Upper lobe of left lung (tissue), 6 donors: ENCODE measurements around the gene FUT9. TPM values are rescaled to one million over a fixed set of nuclear protein-coding genes. Genes with fewer than 3 reads are reported as not detected.

Experiments used
- ATAC-seq, 2 donors: fragments of 200-7000 bp; cut with Tn5 transposase; one replicate each; pipeline ENCODE4 v1.9.1; 2022; ENCODE audit warnings: mild to moderate bottlenecking in 2 of 2, moderate library complexity in 2 of 2; ENCODE audit not compliant: low FRiP score in 2 of 2
- DNase-seq, 2 donors: peaks; one replicate each; pipeline ENCODE4 v3.0.0-alpha.2; 2019 to 2020
- H3K27ac ChIP-seq, 4 donors: fragments of 200-600 bp; sonication (generic); one replicate each; pipeline ENCODE4 v1.5.1; 2016 to 2019
- H3K27me3 ChIP-seq, 4 donors: fragments of 200-600 bp; sonication (generic); one replicate each; pipeline ENCODE4 v1.5.1; 2017 to 2019
- H3K36me3 ChIP-seq, 4 donors: fragments of 200-600 bp; sonication (generic); one replicate each; pipeline ENCODE4 v1.5.1; 2016 to 2019
- H3K4me1 ChIP-seq, 4 donors: fragments of 200-600 bp; sonication (generic); one replicate each; pipeline ENCODE4 v1.5.1; 2018 to 2019
- H3K4me3 ChIP-seq, 4 donors: fragments of 200-600 bp; sonication (generic); one replicate each; pipeline ENCODE4 v1.5.1; 2017 to 2019; ENCODE audit warnings: mild to moderate bottlenecking in 2 of 4, moderate library complexity in 1 of 4
- H3K9me3 ChIP-seq, 4 donors: fragments of 200-600 bp; sonication (generic); one replicate each; pipeline ENCODE4 v1.5.1; 2018 to 2019
- CTCF ChIP-seq, 6 experiments: fragments of 450-650 bp in 4 of 6; fragments of 200-600 bp in 2 of 6; sonication (generic) in 2 of 6; IDR thresholded peaks; one replicate each; pipeline ENCODE4 v1.5.1; 2016 to 2019; ENCODE audit warnings: antibody characterized with exemption in 6 of 6
- EP300 ChIP-seq, 4 donors: sonication (generic); formaldehyde crosslinking; IDR thresholded peaks; one replicate each; pipeline ENCODE4 v1.5.1; 2017; ENCODE audit warnings: antibody characterized with exemption in 4 of 4, control low read depth in 2 of 4
- POLR2A ChIP-seq, 4 donors: fragments of 450-650 bp; IDR thresholded peaks; one replicate each; pipeline ENCODE4 v1.5.1; 2016 to 2017; ENCODE audit warnings: antibody characterized with exemption in 4 of 4, mild to moderate bottlenecking in 2 of 4
- POLR2AphosphoS5 ChIP-seq, 2 donors: sonication (generic); formaldehyde crosslinking; IDR thresholded peaks; one replicate each; pipeline ENCODE4 v1.5.1; 2017; ENCODE audit warnings: antibody characterized with exemption in 2 of 2
- WGBS, 2 donors: methylation state at CpG; one replicate each; pipeline ENCODE4 v1.1.5; 2017 to 2018; 5-methylcytosine and 5-hydroxymethylcytosine counted together
- total RNA-seq, 6 donors: library from RNA; depleted of rRNA in 4 of 6; stranded (reverse); fragments of >200 nt in 4 of 6; gene quantifications; one replicate each; pipeline versions ENCODE4 v1.1.0 to v1.2.1, GENCODE V29; 2016 to 2021
- donor health status: DM: no; HTN: no; CAD: no; lungs with moderate emphysema.
- donor health status: DM: no; HTN: yes; CAD: no; lungs with severe emphysema.

FUT9 gene
- total RNA-seq, 6 donors from 2014 or later = not detected

GRCh38 chr6:96032661-96033060 is 16.9 kb downstream of the FUT9 start:
- Histone ChIP-seq H3K4me3 (no peak overlapping the region), H3K9me3 (no peaks in the 10 kb centered on the region), H3K4me1 (no peaks in the 10 kb centered on the region), H3K36me3 (no peaks in the 10 kb centered on the region), H3K27me3 (no peaks in the 10 kb centered on the region), H3K27ac (no peak overlapping the region)
- no peak for DNase-seq
- ATAC-seq = no peak
- no peak for TF ChIP-seq POLR2AphosphoS5 (IDR thresholded peaks at IDR 0.05)
- no peak for TF ChIP-seq CTCF (IDR thresholded peaks at IDR 0.05)
- TF ChIP-seq POLR2A (IDR thresholded peaks at IDR 0.05) = no peak
- TF ChIP-seq EP300 (IDR thresholded peaks at IDR 0.05) = no peak
- 77 to 78% methylated on average over 7 of the region's 7 CpGs for WGBS, 2 donors

GRCh38 chr6:96051555-96051954 is 35.8 kb downstream of the FUT9 start:
- H3K4me3 ChIP-seq = no peak overlapping the region
- no peak for ATAC-seq
- TF ChIP-seq POLR2AphosphoS5 (IDR thresholded peaks at IDR 0.05) (no peak), POLR2A (IDR thresholded peaks at IDR 0.05) (no peak), CTCF (IDR thresholded peaks at IDR 0.05) (no peak), EP300 (IDR thresholded peaks at IDR 0.05) (no peak)

GRCh38 chr6:96058082-96058481 is 42.3 kb downstream of the FUT9 start:
- DNase-seq (no peak), ATAC-seq (no peak)
- TF ChIP-seq EP300 (IDR thresholded peaks at IDR 0.05) = no peak
- no peak for TF ChIP-seq POLR2AphosphoS5 (IDR thresholded peaks at IDR 0.05)
- no peak for TF ChIP-seq CTCF (IDR thresholded peaks at IDR 0.05)
- no peak for TF ChIP-seq POLR2A (IDR thresholded peaks at IDR 0.05)

More at GRCh38 chr6:96051555-96051954, 35.8 kb downstream of the FUT9 start:
- Histone ChIP-seq H3K9me3 (no peaks in the 10 kb centered on the region), H3K4me1 (no peaks in the 10 kb centered on the region), H3K27ac (no peak overlapping the region), H3K27me3 (no peaks in the 10 kb centered on the region), H3K36me3 (no peaks in the 10 kb centered on the region)
- DNase-seq = no peak

GRCh38 chr6:96059586-96059985 is 43.8 kb downstream of the FUT9 start:
- H3K4me3 ChIP-seq = no peak overlapping the region
- no peaks in the 10 kb centered on the region for H3K27me3 ChIP-seq
- DNase-seq (no peak), ATAC-seq (no peak)
- TF ChIP-seq EP300 (IDR thresholded peaks at IDR 0.05) = no peak
- no peak for TF ChIP-seq CTCF (IDR thresholded peaks at IDR 0.05)
- TF ChIP-seq POLR2A (IDR thresholded peaks at IDR 0.05) = no peak
- H3K36me3 ChIP-seq = no peaks in the 10 kb centered on the region
- H3K27ac ChIP-seq = no peak overlapping the region
- 82 to 96% methylated on average over 1 of the region's 1 CpG for WGBS, 2 donors
- no peaks in the 10 kb centered on the region for H3K9me3 ChIP-seq
- no peaks in the 10 kb centered on the region for H3K4me1 ChIP-seq

More at GRCh38 chr6:96058082-96058481, 42.3 kb downstream of the FUT9 start:
- Histone ChIP-seq H3K9me3 (no peaks in the 10 kb centered on the region), H3K4me1 (no peaks in the 10 kb centered on the region), H3K27me3 (no peaks in the 10 kb centered on the region), H3K4me3 (no peak overlapping the region), H3K27ac (no peak overlapping the region), H3K36me3 (no peaks in the 10 kb centered on the region)
- WGBS, 2 donors = 50 to 75% methylated on average over 4 of the region's 4 CpGs

GRCh38 chr6:96060249-96060648 is 44.5 kb downstream of the FUT9 start:
- 86 to 87% methylated on average over 2 of the region's 2 CpGs for WGBS, 2 donors
- no peak for DNase-seq
- Histone ChIP-seq H3K4me1 (no peaks in the 10 kb centered on the region), H3K9me3 (no peaks in the 10 kb centered on the region), H3K27me3 (no peaks in the 10 kb centered on the region), H3K27ac (no peak overlapping the region), H3K36me3 (no peaks in the 10 kb centered on the region), H3K4me3 (no peak overlapping the region)
- no peak for ATAC-seq
- no peak for TF ChIP-seq CTCF (IDR thresholded peaks at IDR 0.05)
- TF ChIP-seq EP300 (IDR thresholded peaks at IDR 0.05) = no peak
- TF ChIP-seq POLR2A (IDR thresholded peaks at IDR 0.05) = no peak
- TF ChIP-seq POLR2AphosphoS5 (IDR thresholded peaks at IDR 0.05) = no peak
